HG03520 (cell line): ENCODE measurements around the gene PRAC1.

Source experiments
- ATAC-seq: cut with Tn5 transposase; IDR thresholded peaks from one replicate; pipeline ENCODE4 v1.9.1; 2021; ENCODE audit warnings: mild to moderate bottlenecking, moderate library complexity; ENCODE audit not compliant: unreplicated experiment

Gene PRAC1

GRCh38 chr17:48747445-48748363, 25.4 kb upstream of the PRAC1 start:
- no peak for ATAC-seq

- ATAC-seq = no peak
Measured at GRCh38 chr17:48746916-48747444, 24.7 kb upstream of the PRAC1 start.

DNA sequence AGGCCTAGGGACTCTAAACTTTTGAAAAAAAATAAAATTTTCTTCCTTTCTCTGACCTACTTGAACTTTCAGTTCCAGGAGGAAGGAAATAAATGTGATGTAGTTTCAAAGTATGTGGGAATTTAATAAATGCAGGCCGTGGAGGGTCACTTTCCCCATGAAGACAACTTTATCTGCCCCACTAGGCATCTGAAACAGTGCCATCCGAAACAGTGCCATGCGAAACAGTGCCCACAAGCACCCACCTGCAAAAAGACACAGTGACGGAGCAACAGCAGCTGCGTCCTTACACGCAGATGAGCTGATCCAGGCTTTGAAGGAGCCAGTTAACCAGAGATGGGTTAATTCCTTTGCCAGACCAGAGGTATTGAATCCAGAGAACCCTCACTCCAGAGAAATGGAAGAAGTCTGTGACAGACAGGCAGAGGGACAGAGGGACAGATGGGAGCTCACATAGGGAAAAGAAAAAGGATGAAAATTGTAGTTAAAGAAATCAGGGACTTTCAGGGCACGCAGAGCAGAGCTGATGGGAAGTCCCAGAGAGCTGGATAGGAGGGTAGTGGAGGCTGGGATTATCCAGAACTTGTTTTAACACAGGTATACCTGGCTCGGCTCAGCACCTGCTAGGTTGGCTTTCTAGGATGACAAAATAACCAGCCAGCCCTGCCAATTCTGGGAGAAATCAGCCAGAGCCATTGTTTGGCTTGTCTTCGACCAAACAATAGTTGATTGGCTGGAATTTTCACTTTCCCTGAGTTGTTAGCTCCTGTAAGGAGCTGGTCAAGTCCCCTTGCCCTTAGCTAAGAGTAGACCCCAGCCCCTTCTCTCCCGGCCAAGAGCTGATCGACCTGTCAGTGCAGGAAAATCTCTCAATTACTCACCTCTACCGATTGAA, 23.3 kb upstream of the PRAC1 start:
- no peak for ATAC-seq

GRCh38 chr17:48740537-48740936, 18.2 kb upstream of the PRAC1 start:
- ATAC-seq = no peak

- no peak for ATAC-seq
Measured at GRCh38 chr17:48738803-48739526, 16.6 kb upstream of the PRAC1 start.

DNA sequence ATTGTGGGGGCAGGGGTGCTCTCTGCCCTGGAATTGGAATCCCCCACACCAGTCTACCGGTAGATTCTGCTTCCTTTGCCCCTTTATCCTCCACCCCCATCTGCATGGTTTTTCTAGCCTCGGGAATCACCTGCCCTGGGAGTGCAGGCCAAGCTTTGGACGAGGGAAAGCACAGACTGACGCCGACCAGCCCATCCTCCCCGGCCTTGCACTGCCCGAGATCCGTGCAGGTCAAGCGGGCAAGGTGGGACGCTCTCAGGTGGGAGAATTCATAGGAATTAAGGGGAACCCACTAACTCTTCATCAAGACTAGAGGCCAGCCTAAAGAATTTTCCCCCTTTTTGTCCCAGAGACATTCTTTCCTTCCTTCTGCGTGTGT, 16.1 kb upstream of the PRAC1 start:
- no peak for ATAC-seq

GRCh38 chr17:48737330-48738043, 15.2 kb upstream of the PRAC1 start:
- no peak for ATAC-seq

DNA sequence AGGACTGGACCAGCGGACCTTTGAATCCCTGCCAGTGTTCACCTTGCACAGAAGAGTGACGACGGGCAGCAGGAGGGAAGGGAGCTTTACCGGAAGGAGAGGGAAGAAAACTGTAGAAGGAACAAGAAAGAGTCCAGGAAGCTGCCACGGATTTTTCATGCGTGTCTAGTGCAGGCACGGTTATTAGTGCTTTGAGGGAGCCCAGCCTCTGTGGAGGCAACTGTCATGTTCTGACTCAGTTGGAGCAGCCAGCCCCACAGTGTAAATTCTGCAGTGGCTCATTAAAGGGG, 12.7 kb upstream of the PRAC1 start:
- no peak for ATAC-seq

DNA sequence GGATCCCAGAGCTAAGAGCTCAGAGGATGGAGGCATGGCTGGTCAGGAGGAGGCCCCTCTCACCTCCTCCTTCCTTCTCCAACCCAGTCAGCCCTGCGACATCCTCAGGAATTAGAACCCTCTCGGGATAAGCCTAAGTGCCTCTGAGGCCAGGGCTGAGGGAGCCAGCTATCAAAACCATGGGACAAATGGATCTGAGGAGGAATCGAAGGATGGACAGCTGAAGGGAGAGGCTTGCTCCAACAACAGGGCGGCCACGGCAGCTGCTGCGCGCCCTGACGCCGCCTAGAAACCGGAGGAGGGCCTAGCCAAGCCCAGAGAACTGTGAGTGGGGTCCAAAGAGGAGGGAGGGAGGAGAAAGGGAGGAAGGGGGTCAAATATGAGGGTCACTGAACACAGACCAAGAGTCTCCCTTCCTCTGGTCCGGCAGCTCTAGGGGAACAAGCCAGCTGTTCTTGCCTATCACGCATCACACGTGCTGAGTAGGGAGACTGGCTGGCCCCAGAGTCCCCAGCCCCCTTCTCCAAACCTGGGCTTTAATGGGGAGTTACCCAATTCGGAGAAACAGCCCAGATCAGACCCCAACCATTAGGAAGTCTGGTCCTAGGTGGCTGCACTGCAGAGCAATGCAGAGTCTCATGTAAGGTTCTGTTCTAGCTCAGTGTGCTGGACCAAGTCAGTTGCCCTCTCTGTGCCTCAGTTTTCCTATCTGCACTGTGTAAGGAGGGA, 12.2 kb upstream of the PRAC1 start:
- ATAC-seq = no peak

DNA sequence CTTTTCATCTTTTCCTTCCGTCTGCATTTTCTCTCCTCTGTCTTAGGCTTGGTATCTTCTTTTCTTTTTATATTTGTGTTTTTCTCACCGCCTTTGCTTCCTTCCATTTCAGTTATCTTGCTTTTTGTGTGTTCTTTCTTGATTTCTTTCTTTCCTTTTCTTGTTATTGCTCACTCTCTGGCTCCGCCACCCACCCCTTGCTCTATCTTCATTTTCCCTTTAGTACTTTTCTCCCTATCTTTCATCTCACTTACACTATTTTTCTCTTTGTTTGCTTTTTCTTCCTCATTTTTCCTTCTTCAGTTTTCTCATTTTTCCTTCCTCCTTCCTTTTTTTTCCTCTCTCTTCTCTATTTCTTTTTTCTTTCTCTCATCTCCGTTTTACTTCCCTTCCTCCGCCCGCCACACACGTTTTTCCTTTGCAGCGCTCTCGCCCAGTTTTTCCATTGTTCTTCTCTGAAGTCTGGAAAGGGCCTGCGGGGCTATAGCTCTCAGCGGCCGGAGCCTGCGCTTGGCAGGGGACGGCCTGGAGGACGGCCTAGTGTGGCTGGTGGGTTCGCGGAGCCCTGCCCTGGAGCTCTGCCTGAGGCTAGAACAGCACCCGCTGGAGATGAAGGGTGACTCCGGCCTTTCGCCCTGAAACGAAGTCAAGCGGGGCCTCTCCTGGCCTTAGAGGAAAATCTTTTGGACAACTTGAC, 11.5 kb upstream of the PRAC1 start:
- no peak for ATAC-seq

- no peak for ATAC-seq
Measured at GRCh38 chr17:48732688-48733629, 10.6 kb upstream of the PRAC1 start.

DNA sequence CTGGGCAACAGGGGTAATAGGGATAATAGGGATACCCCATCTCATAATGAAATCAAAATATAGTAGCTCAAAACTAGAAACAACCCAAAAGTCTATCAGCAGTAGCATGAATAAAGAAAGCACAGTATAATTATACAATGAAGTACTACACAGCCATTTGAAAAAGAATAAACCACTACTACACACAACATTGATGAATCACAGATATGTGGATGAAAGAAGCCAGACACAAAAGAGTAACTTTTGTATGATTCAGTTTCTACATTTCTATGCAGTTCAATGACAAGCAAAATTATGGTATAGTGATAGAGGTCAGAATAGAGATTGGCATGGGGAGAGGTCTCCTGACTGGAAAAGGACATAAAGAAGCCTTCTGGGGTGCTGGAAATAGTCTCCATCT, 9.0 kb upstream of the PRAC1 start:
- no peak for ATAC-seq

DNA sequence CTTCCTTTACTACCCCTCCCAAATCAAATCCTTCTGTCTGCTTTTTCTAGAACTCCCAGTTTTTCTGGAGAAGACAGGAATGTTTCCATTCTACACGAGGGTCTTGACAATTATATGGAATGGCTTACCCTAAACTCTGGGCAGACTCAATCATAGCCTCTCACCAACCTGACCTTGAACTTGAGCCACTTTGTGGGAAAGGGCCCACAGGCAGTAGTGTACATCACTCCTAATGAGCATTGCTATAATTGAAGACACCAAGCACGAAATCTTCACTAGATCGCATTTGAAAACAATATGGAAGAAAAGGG, 7.9 kb upstream of the PRAC1 start:
- no peak for ATAC-seq

- ATAC-seq = no peak
Measured at GRCh38 chr17:48729335-48730239, 7.3 kb upstream of the PRAC1 start.

DNA sequence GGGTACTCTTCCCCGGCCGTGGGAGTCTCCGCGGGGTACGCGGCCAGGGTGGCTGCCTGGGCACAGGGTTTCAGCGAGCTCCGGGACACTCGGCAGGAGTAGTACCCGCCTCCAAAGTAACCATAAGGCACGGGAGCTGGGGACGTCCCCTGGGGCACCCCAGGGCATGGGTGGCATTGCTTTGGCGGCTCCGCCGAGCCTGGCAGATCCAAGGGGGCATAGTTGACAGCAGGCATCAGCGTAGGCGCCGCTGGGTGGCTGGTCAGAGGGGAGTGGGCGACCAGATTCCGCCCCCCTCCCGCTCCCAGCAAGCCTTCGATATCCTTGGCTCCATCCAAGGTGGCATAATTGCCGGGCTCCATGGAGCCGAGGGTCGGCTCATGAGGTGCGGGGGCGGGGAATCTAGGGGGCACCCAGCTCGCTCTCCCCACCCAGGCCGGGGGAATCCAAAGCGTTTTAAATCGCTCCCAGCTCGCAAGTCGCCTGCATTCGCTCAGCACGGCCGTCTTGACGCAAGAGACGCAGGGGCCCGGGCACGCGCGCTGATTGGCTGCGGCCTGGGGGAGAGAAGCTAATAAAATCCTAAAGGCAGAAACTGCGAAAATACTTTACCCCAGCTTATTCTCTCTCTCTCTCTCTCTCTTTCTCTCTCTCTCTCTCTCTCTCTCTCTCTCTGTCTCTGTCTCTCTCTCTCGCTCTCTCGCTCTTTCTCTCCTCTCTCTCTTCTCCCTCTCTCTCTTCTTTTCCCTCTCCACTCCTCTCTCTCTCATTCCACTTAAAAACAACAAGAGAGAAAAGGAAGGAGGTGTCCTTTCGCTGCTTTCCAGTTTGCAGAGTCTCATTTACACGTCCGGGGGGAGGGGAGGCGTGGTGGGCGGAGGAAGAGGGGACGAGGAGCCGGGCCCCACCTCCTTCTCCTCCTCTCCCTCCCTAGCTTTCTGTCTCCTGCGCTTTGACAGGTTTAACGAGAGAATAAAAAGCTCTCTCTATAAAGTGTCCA, 6.2 kb upstream of the PRAC1 start, which contains the start of gene HOXB13:
TSS of gene HOXB13 (minus strand) at position 519 of the 1,000 bp plus-strand sequence. CDS start at position 362, 157 bp downstream.
- ATAC-seq = no peak
